Uterus (tissue), 4 donors: ENCODE data around the gene STUM. TPM values are rescaled to one million over a fixed set of nuclear protein-coding genes. Genes with fewer than 3 reads are reported as not detected.

Source experiments
- DNase-seq, 2 donors: peaks; one replicate each; pipeline ENCODE4 v3.0.0-alpha.2; 2019 to 2020
- H3K27ac ChIP-seq, 2 donors: fragments of 200-600 bp; sonication (generic); 1 replicate in 1 of 2; 2 replicates in 1 of 2; pipeline ENCODE4 v1.5.1; 2016 to 2018
- H3K27me3 ChIP-seq, 2 donors: fragments of 200-600 bp; sonication (generic); one replicate each; pipeline ENCODE4 v1.5.1; 2018 to 2019; ENCODE audit warnings: control low read depth in 1 of 2
- H3K36me3 ChIP-seq, 2 donors: fragments of 200-600 bp; sonication (generic); one replicate each; pipeline ENCODE4 v1.5.1; 2019; ENCODE audit warnings: control low read depth in 1 of 2
- H3K4me1 ChIP-seq, 2 donors: fragments of 200-600 bp; sonication (generic); one replicate each; pipeline ENCODE4 v1.5.1; 2018 to 2019; ENCODE audit warnings: control low read depth in 1 of 2
- H3K4me3 ChIP-seq, 2 donors: fragments of 200-600 bp; sonication (generic); 1 replicate in 1 of 2; 2 replicates in 1 of 2; pipeline ENCODE4 v1.5.1; 2018 to 2019; ENCODE audit warnings: mild to moderate bottlenecking in 1 of 2
- H3K9me3 ChIP-seq, 2 donors: fragments of 200-600 bp; sonication (generic); one replicate each; pipeline ENCODE4 v1.5.1; 2019; ENCODE audit warnings: control low read depth in 1 of 2
- POLR2A ChIP-seq, 2 donors: fragments of 450-650 bp; IDR thresholded peaks; one replicate each; pipeline ENCODE4 v1.6.1; 2016; ENCODE audit warnings: antibody characterized with exemption in 2 of 2, mild to moderate bottlenecking in 1 of 2, moderate library complexity in 1 of 2
- intact Hi-C: fragments of 100-400 bp; cut with DNase I; formaldehyde crosslinking; loops from one replicate; pipeline ENCODE4 v1.15.1; 2023; ENCODE audit warnings: low total_unique reads
- total RNA-seq, 4 donors: library from RNA; depleted of rRNA in 3 of 4; stranded (reverse); fragments of >200 nt in 3 of 4; gene quantifications; one replicate each; pipeline versions ENCODE4 v1.1.0 to v1.2.4, GENCODE V29; 2014 to 2023
- TF ChIP-seq, protein P1 (sequence below), 4 experiments: fragments of 200-600 bp in 2 of 4; fragments of 450-650 bp in 2 of 4; sonication (generic) in 2 of 4; IDR thresholded peaks; one replicate each; pipeline ENCODE4 v1.5.1; 2016 to 2019; ENCODE audit warnings: antibody characterized with exemption in 4 of 4, mild to moderate bottlenecking in 2 of 4, moderate library complexity in 1 of 4
- donor health status: DM: yes; HTN: yes; CAD: no.

The STUM gene
- total RNA-seq, 4 donors from 2014 or later, result 0.88 to 9.1 (median 2.2) TPM

DNA sequence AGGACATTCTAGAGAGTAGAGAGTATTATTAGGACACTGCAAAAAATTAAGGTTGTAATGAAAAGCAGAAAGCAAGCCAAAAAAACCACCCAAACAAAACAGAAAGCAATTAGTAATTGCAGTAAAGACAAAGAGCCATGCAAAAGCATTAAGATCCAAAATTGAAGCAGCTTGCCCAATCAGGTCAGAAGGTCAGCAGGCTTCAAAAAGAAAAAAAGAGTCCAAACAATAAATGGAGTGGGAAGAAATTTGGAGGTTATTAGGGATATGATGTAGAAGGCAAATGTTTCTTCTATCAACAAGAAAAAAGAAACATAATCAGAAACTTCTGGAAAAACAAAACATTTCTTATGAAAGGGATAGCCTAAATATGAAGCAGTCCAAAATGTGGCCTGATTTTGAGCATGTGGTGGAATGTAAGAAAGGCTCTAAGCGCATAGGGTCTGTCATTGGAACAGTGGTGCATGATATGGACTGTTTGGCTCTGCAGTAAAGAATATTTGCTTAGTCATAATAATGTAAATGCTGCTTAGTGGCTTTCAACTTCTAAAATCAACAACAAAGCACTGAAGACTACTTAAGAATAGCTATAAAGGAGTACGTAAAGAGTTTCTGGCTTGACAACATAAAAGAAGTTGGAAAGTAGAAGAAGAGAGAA lies 4.8 kb downstream of the STUM start:
- Histone ChIP-seq H3K9me3 (no peaks in the 10 kb centered on the region), H3K4me1 (peaks cover 4 to 5% of the 10 kb centered on the region in 2 donors), H3K4me3 (no peak overlapping the region), H3K36me3 (no peaks in the 10 kb centered on the region), H3K27me3 (no peaks in the 10 kb centered on the region), H3K27ac (no peak overlapping the region)
- intact Hi-C loops, result no loop called here
- no peak for DNase-seq
- TF ChIP-seq, protein P1, sequence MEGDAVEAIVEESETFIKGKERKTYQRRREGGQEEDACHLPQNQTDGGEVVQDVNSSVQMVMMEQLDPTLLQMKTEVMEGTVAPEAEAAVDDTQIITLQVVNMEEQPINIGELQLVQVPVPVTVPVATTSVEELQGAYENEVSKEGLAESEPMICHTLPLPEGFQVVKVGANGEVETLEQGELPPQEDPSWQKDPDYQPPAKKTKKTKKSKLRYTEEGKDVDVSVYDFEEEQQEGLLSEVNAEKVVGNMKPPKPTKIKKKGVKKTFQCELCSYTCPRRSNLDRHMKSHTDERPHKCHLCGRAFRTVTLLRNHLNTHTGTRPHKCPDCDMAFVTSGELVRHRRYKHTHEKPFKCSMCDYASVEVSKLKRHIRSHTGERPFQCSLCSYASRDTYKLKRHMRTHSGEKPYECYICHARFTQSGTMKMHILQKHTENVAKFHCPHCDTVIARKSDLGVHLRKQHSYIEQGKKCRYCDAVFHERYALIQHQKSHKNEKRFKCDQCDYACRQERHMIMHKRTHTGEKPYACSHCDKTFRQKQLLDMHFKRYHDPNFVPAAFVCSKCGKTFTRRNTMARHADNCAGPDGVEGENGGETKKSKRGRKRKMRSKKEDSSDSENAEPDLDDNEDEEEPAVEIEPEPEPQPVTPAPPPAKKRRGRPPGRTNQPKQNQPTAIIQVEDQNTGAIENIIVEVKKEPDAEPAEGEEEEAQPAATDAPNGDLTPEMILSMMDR (IDR thresholded peaks at IDR 0.05), result no peak
- no peak for TF ChIP-seq POLR2A (IDR thresholded peaks at IDR 0.05)

DNA sequence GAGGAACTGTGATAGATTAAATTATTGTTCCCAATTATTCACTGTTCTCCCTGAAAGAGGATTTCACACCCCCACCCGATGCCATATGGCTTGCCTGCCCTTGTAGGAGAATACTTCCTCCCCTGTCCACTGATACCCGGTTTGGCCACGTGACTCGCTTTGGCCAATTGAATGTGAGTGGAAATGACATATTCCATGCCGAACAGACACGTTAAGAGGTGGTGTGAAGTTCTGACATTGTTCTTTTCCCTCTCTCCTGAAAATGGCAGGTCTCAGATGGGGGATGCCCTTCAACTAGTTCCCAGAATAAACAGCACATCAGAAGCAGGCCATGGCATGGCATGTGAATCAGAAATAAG lies 5.3 kb downstream of the STUM start:
- H3K27me3 ChIP-seq, result no peaks in the 10 kb centered on the region
- no peaks in the 10 kb centered on the region for H3K9me3 ChIP-seq
- DNase-seq, result no peak
- no peak for TF ChIP-seq POLR2A (IDR thresholded peaks at IDR 0.05)
- TF ChIP-seq, protein P1 (IDR thresholded peaks at IDR 0.05), result no peak
- H3K36me3 ChIP-seq, result no peaks in the 10 kb centered on the region
- intact Hi-C loops, result no loop called here
- peaks cover 4 to 5% of the 10 kb centered on the region in 2 donors for H3K4me1 ChIP-seq
- no peak overlapping the region for H3K27ac ChIP-seq
- H3K4me3 ChIP-seq, result no peak overlapping the region

DNA sequence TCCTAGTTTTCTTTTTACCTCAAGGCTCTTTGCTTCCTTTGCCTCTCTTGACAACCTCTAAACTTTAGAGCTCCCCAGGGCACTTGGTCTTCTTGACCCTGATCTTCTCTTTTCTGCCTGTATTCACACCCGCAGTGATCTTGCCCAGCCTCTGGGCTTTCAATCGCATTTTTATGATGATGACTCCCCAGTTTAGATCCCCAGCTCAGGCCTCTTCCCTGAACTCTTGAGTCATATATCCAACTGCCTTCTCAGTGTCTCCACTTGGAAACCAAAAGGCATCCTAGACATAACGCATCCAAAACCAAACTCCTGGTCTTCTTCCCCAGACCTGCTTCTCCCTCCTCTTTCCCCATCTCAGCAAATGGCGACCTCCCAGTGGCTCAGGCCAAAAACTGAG lies 6.5 kb downstream of the STUM start:
- DNase-seq, result no peak
- Histone ChIP-seq H3K4me1 (peaks cover 0 to 5% of the 10 kb centered on the region in 2 donors), H3K27ac (no peak overlapping the region), H3K36me3 (no peaks in the 10 kb centered on the region), H3K9me3 (no peaks in the 10 kb centered on the region), H3K27me3 (no peaks in the 10 kb centered on the region), H3K4me3 (no peak overlapping the region)
- TF ChIP-seq POLR2A (IDR thresholded peaks at IDR 0.05), result no peak
- TF ChIP-seq, protein P1 (IDR thresholded peaks at IDR 0.05), result no peak
- intact Hi-C loops, result no loop called here

DNA sequence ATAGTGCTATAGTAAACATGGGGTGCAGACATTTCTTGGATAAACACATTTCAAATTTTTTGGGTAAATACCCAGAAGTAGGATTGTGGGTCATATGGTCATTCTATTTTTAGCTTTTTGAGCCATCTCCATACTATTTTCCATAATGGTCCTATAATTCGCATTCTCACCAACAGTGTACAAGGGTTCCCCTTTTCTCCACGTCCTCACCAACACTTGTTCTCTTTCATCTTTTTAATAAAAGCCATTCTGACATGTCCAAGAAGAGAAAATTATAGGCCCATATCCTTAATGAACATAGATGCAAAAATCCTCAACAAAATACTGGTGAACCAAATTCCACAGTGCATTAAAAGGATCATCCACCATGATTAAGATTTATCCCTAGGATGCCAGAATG lies 8.9 kb downstream of the STUM start:
- no peak for DNase-seq
- no peak overlapping the region for H3K4me3 ChIP-seq
- intact Hi-C loops, result no loop called here
- no peaks in the 10 kb centered on the region for H3K9me3 ChIP-seq
- H3K27me3 ChIP-seq, result no peaks in the 10 kb centered on the region
- H3K4me1 ChIP-seq, result peaks cover 0 to 5% of the 10 kb centered on the region in 2 donors
- no peak overlapping the region for H3K27ac ChIP-seq
- no peak for TF ChIP-seq POLR2A (IDR thresholded peaks at IDR 0.05)
- TF ChIP-seq, protein P1 (IDR thresholded peaks at IDR 0.05), result no peak
- no peaks in the 10 kb centered on the region for H3K36me3 ChIP-seq

DNA sequence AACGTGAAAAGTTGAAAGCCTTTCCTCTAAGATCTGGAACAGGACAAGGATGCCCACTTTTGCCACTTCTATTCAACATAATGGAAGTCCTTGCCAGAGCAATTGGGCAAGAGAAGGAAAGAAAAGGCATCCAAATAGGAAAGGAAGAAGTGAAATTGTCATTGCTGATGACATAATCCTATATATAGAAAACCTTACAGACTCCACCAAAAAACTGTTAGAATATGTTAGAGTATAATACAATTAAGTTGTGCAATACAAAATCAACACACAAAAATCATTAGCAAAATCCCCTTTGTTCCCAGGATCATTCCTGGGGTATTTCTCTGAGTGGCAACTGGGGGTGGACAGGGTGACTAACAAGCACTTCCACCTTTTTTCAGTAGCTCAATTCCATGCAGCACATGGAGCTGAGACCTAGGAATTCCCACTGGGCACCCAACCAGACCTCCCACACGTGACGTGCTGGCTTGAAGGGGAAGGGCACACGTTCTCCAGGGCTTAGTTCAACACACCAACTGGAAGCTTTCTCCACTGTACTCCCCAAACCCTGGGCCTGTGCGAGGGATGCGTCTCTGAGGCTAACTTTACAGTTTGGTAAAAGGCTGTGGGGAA lies 9.6 kb downstream of the STUM start:
- intact Hi-C loops, result no loop called here
- TF ChIP-seq, protein P1 (IDR thresholded peaks at IDR 0.05), result no peak
- no peak for TF ChIP-seq POLR2A (IDR thresholded peaks at IDR 0.05)
- no peaks in the 10 kb centered on the region for H3K36me3 ChIP-seq
- H3K27me3 ChIP-seq, result no peaks in the 10 kb centered on the region
- DNase-seq, result no peak
- H3K9me3 ChIP-seq, result no peaks in the 10 kb centered on the region
- H3K27ac ChIP-seq, result no peak overlapping the region
- H3K4me3 ChIP-seq, result no peak overlapping the region
- peaks cover 0 to 1% of the 10 kb centered on the region in 2 donors for H3K4me1 ChIP-seq
